Measurements from ENCODE around the gene SLC16A11. TPM values are rescaled to one million over a fixed set of nuclear protein-coding genes. Genes with fewer than 3 reads are reported as not detected.

The SLC16A11 gene
- total and polyA plus RNA-seq, 4 donors: 1.9 to 8.9 (median 6.5) TPM

DNA sequence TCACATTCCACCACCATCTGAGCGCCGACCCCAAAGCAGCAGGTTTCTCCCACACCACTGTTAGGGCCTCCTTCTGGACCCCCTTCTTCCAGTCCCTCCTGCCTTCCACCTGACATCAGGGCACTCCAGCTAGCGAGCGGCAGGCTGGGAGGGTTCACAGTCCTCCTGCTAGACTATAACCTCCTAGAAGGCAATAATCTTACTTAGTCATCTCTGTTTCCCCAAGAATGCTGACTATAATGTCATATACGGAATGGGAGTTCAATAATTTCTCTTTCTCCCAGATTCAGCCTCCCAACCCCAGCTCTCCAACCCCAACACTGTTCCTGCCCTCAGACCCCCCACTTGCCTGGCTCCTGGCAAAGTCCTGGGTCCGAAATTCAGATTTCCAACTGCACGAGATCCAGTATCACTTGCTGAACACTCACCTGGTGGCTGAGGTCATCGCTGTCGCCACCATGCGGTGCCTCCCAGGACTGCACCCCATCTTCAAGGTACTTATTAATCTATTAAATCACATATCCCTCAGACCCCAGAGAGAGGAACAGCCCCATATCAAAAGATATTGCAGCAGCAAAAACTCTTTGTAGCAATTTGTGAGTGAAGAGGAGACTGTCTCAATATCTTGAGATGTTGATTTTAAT is 42.5 kb downstream of the SLC16A11 start:
- H3K36me3 ChIP-seq (ENCODE audit: control insufficient read depth in 4 of 4, insufficient read depth in 4 of 4, low read length in 4 of 4): peaks cover 10 to 49% (median 25%) of the 10 kb centered on the region in 4 donors
- TF ChIP-seq, protein P1, sequence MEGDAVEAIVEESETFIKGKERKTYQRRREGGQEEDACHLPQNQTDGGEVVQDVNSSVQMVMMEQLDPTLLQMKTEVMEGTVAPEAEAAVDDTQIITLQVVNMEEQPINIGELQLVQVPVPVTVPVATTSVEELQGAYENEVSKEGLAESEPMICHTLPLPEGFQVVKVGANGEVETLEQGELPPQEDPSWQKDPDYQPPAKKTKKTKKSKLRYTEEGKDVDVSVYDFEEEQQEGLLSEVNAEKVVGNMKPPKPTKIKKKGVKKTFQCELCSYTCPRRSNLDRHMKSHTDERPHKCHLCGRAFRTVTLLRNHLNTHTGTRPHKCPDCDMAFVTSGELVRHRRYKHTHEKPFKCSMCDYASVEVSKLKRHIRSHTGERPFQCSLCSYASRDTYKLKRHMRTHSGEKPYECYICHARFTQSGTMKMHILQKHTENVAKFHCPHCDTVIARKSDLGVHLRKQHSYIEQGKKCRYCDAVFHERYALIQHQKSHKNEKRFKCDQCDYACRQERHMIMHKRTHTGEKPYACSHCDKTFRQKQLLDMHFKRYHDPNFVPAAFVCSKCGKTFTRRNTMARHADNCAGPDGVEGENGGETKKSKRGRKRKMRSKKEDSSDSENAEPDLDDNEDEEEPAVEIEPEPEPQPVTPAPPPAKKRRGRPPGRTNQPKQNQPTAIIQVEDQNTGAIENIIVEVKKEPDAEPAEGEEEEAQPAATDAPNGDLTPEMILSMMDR (IDR thresholded peaks at IDR 0.05; ENCODE audit: control extremely low read depth, extremely low read depth): peak; percentile 3
- no peak for ATAC-seq (ENCODE audit: insufficient read depth, low FRiP score)

DNA sequence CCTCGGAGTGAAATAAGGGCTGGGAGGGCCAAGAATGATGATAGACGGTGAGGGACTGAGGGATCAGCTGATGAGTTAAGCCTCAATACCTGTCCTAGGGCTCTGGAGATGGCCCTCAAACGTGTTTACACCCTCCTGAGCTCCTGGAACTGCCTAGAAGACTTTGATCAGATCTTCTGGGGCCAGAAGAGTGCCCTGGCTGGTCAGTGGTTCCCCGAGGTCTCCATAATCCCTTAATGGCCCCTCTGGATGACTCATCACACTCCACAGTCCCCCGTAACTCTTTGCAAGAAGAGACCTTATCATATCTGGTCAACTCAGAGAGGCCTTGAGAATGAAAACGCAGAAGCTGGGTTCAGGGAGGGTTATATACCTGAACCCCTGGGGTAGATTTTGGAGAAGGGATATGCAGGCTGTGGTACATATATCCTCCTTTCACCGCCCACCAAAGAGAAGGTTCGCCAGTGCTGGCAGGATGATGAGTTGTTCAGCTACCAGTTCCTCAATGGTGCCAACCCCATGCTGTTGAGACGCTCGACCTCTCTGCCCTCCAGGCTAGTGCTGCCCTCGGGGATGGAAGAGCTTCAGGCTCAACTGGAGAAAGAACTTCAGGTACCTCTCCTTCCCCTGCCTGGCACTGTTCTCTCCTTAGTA is 44.9 kb downstream of the SLC16A11 start:
- Histone ChIP-seq H3K27ac (ENCODE audit: low read depth in 1 of 2, low read length in 1 of 2) (no peak overlapping the region), H3K9ac (ENCODE audit: insufficient read depth in 1 of 2, low read length in 2 of 2) (no peak overlapping the region), H3K27me3 (ENCODE audit: control insufficient read depth in 3 of 3, insufficient read depth in 3 of 3, low read length in 2 of 3) (peaks cover 0 to 24% (median 0%) of the 10 kb centered on the region in 3 donors), H3K4me1 (ENCODE audit: control insufficient read depth in 5 of 5, insufficient read depth in 5 of 5, low read length in 5 of 5) (peaks cover 0 to 12% (median 0%) of the 10 kb centered on the region in 5 donors), H3K36me3 (ENCODE audit: control insufficient read depth in 4 of 4, insufficient read depth in 4 of 4, low read length in 4 of 4) (peaks cover 10 to 53% (median 23%) of the 10 kb centered on the region in 4 donors), H3K9me3 (ENCODE audit: control insufficient read depth in 4 of 4, insufficient read depth in 3 of 4, low read length in 3 of 4) (no peaks in the 10 kb centered on the region), H3K4me3 (no peak overlapping the region)
- WGBS, 2 donors: 80 to 87% methylated on average over 11 of the region's 11 CpGs
- DNase-seq (no peak), ATAC-seq (ENCODE audit: insufficient read depth, low FRiP score) (no peak)
- TF ChIP-seq, protein P1 (IDR thresholded peaks at IDR 0.05; ENCODE audit: control extremely low read depth, extremely low read depth): no peak

More for the DNA sequence above, 42.5 kb downstream of the SLC16A11 start:
- Histone ChIP-seq H3K9ac (ENCODE audit: insufficient read depth in 1 of 2, low read length in 2 of 2) (no peak overlapping the region), H3K9me3 (ENCODE audit: control insufficient read depth in 4 of 4, insufficient read depth in 3 of 4, low read length in 3 of 4) (no peaks in the 10 kb centered on the region), H3K4me1 (ENCODE audit: control insufficient read depth in 5 of 5, insufficient read depth in 5 of 5, low read length in 5 of 5) (peaks cover 0 to 2% (median 0%) of the 10 kb centered on the region in 5 donors), H3K27me3 (ENCODE audit: control insufficient read depth in 3 of 3, insufficient read depth in 3 of 3, low read length in 2 of 3) (peaks cover 0 to 6% (median 0%) of the 10 kb centered on the region in 3 donors), H3K4me3 (no peak overlapping the region), H3K27ac (ENCODE audit: low read depth in 1 of 2, low read length in 1 of 2) (no peak overlapping the region)
- WGBS, 2 donors: 74 to 75% methylated on average over 10 of the region's 10 CpGs
- no peak for DNase-seq

DNA sequence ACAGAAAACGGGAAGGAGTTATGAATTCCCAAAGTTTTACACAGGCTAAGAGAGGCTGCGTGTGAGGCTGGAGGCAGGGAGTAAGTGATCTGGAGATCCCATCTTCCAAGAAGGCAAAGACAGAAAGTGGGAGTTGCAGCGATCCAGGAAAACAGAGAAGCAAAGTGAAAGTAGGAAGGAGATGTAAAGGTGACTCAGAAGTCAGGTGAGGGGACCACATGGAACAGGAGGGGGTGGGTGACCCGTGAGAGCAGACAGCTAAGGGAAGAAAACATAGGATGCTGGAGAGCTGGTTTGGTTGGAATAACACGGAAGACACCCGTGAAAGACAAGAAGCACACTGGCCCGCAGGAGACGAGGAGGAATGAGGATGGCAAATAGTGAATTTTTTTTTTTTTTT is 46.7 kb downstream of the SLC16A11 start:
- peaks cover 0 to 12% (median 0%) of the 10 kb centered on the region in 5 donors for H3K4me1 ChIP-seq (ENCODE audit: control insufficient read depth in 5 of 5, insufficient read depth in 5 of 5, low read length in 5 of 5)
- H3K4me3 ChIP-seq: no peak overlapping the region
- no peak overlapping the region for H3K27ac ChIP-seq (ENCODE audit: low read depth in 1 of 2, low read length in 1 of 2)
- H3K27me3 ChIP-seq (ENCODE audit: control insufficient read depth in 3 of 3, insufficient read depth in 3 of 3, low read length in 2 of 3): peaks cover 0 to 29% (median 0%) of the 10 kb centered on the region in 3 donors
- 82 to 90% methylated on average over 8 of the region's 8 CpGs for WGBS, 2 donors
- TF ChIP-seq, protein P1 (IDR thresholded peaks at IDR 0.05; ENCODE audit: control extremely low read depth, extremely low read depth): no peak
- peaks cover 5 to 45% (median 16%) of the 10 kb centered on the region in 4 donors for H3K36me3 ChIP-seq (ENCODE audit: control insufficient read depth in 4 of 4, insufficient read depth in 4 of 4, low read length in 4 of 4)
- DNase-seq (no peak), ATAC-seq (ENCODE audit: insufficient read depth, low FRiP score) (no peak)
- H3K9me3 ChIP-seq (ENCODE audit: control insufficient read depth in 4 of 4, insufficient read depth in 3 of 4, low read length in 3 of 4): no peaks in the 10 kb centered on the region
- no peak overlapping the region for H3K9ac ChIP-seq (ENCODE audit: insufficient read depth in 1 of 2, low read length in 2 of 2)
